T-helper 17 cell (primary cell): ENCODE data around the gene ENTPD2. TPM values are rescaled to one million over a fixed set of nuclear protein-coding genes. Genes with fewer than 3 reads are reported as not detected.

Experiments used
- ATAC-seq: fragments of 150-1000 bp; cut with Tn5 transposase; 2 replicates; pipeline ENCODE4 v1.10.0; 2021; ENCODE audit warnings: mild to moderate bottlenecking, moderate library complexity
- DNase-seq, 3 donors: peaks; one replicate each; pipeline versions ENCODE4 v3.0.0 to v3.0.0-alpha.2; 2020 to 2021
- H3K9me3 ChIP-seq: one replicate; pipeline ENCODE4 v1.7.0; 2013; ENCODE audit warnings: low read length, mild to moderate bottlenecking; ENCODE audit not compliant: control insufficient read depth, poor library complexity, severe bottlenecking
- H3K27ac Mint-ChIP-seq: one replicate; pipeline ENCODE4 v1.8.0; 2022; ENCODE audit warnings: mild to moderate bottlenecking, moderate library complexity, mixed read lengths
- H3K27me3 Mint-ChIP-seq: one replicate; pipeline ENCODE4 v1.8.0; 2022; ENCODE audit warnings: mixed read lengths
- H3K36me3 Mint-ChIP-seq: one replicate; pipeline ENCODE4 v1.8.0; 2022; ENCODE audit warnings: low read depth, mixed read lengths
- H3K4me1 Mint-ChIP-seq: one replicate; pipeline ENCODE4 v1.8.0; 2022; ENCODE audit warnings: mild to moderate bottlenecking, mixed read lengths
- H3K4me3 Mint-ChIP-seq: one replicate; pipeline ENCODE4 v1.8.0; 2022; ENCODE audit warnings: mild to moderate bottlenecking, moderate library complexity, mixed read lengths
- total RNA-seq, 4 donors: library from RNA in 2 of 4; stranded (reverse) in 2 of 4; gene quantifications; one replicate each; pipeline ENCODE4 v1.2.3 and lab custom pipeline; 2022 to 2026

Gene ENTPD2
- total RNA-seq (under 1 TPM in 1 of 2 donors, not detected in 1; 0.20 TPM), total RNA-seq (lab: John Stamatoyannopoulos, UW) (0 reads per million in 2 donors)

- H3K4me3 Mint-ChIP-seq = peak within 1 kb of the TSS; percentile 43
- DNase-seq = peak in 2 of 3 donors; percentile 36 to 43
- peak; percentile 68 for ATAC-seq
- peaks cover 8% of the 10 kb centered on the region for H3K27me3 Mint-ChIP-seq
- no peak within 1 kb of the TSS for H3K27ac Mint-ChIP-seq
- no peaks in the 10 kb centered on the region for H3K9me3 ChIP-seq
- H3K4me1 Mint-ChIP-seq = peaks cover 5% of the 10 kb centered on the region
- H3K36me3 Mint-ChIP-seq = no peaks in the 10 kb centered on the region
Measured at GRCh38 chr9:137053944-137054931, at the start of gene ENTPD2. ENTPD2 (minus strand) TSS chr9:137054061; CDS start chr9:137053997, 64 bp downstream.

GRCh38 chr9:137103206-137103999 lies 49.5 kb upstream of the ENTPD2 start:
- no peaks in the 10 kb centered on the region for H3K9me3 ChIP-seq
- DNase-seq = no peak
- no peak for ATAC-seq
- H3K27me3 Mint-ChIP-seq = no peaks in the 10 kb centered on the region
- no peaks in the 10 kb centered on the region for H3K36me3 Mint-ChIP-seq
- peaks cover 3% of the 10 kb centered on the region for H3K4me1 Mint-ChIP-seq
- no peak overlapping the region for H3K27ac Mint-ChIP-seq
- no peak overlapping the region for H3K4me3 Mint-ChIP-seq

DNA sequence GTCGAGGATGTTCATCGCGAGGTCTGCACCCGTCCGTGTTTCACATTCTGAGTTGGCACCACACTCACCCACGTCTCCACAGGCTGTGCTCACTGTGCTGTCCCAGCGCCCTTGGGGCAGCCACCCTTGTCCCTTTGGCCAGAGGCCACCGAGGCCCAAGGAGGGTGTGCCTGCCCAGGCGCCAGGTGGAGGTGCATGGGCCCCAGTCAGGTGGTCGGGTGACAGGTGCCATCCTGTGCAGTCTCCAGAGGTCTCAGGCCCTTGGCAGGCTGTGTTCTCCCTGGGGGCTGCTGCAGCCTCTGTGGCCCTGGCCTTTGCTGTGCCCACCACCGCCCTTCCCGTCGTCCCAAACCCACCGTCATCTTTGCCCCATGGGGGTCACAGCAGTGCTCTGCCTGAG lies 45.4 kb upstream of the ENTPD2 start:
- no peak overlapping the region for H3K4me3 Mint-ChIP-seq
- no peaks in the 10 kb centered on the region for H3K27me3 Mint-ChIP-seq
- H3K4me1 Mint-ChIP-seq = peaks cover 17% of the 10 kb centered on the region
- no peaks in the 10 kb centered on the region for H3K9me3 ChIP-seq
- DNase-seq (no peak), ATAC-seq (no peak)
- no peak overlapping the region for H3K27ac Mint-ChIP-seq
- no peaks in the 10 kb centered on the region for H3K36me3 Mint-ChIP-seq

GRCh38 chr9:137097761-137098462 lies 44.1 kb upstream of the ENTPD2 start:
- ATAC-seq = no peak
- H3K27ac Mint-ChIP-seq = peak overlapping the region; percentile 95

GRCh38 chr9:137096785-137097546 lies 43.1 kb upstream of the ENTPD2 start:
- Mint-ChIP-seq H3K27ac (peak overlapping the region; percentile 95), H3K4me1 (peaks cover 21% of the 10 kb centered on the region), H3K36me3 (no peaks in the 10 kb centered on the region), H3K27me3 (no peaks in the 10 kb centered on the region), H3K4me3 (peak overlapping the region; percentile 92)
- H3K9me3 ChIP-seq = no peaks in the 10 kb centered on the region
- no peak for ATAC-seq
- no peak for DNase-seq

More at GRCh38 chr9:137097761-137098462, 44.1 kb upstream of the ENTPD2 start:
- Mint-ChIP-seq H3K4me3 (no peak overlapping the region), H3K4me1 (peaks cover 19% of the 10 kb centered on the region), H3K36me3 (no peaks in the 10 kb centered on the region), H3K27me3 (no peaks in the 10 kb centered on the region)
- DNase-seq = no peak
- H3K9me3 ChIP-seq = no peaks in the 10 kb centered on the region

- H3K9me3 ChIP-seq = no peaks in the 10 kb centered on the region
- ATAC-seq (peak; percentile 99), DNase-seq (peak; percentile 73 to 79 (median 78))
- Mint-ChIP-seq H3K27me3 (no peaks in the 10 kb centered on the region), H3K36me3 (no peaks in the 10 kb centered on the region), H3K4me3 (peak overlapping the region; percentile 92), H3K4me1 (peaks cover 24% of the 10 kb centered on the region), H3K27ac (peak overlapping the region; percentile 95)
Measured at GRCh38 chr9:137095664-137096517, 42.0 kb upstream of the ENTPD2 start.

DNA sequence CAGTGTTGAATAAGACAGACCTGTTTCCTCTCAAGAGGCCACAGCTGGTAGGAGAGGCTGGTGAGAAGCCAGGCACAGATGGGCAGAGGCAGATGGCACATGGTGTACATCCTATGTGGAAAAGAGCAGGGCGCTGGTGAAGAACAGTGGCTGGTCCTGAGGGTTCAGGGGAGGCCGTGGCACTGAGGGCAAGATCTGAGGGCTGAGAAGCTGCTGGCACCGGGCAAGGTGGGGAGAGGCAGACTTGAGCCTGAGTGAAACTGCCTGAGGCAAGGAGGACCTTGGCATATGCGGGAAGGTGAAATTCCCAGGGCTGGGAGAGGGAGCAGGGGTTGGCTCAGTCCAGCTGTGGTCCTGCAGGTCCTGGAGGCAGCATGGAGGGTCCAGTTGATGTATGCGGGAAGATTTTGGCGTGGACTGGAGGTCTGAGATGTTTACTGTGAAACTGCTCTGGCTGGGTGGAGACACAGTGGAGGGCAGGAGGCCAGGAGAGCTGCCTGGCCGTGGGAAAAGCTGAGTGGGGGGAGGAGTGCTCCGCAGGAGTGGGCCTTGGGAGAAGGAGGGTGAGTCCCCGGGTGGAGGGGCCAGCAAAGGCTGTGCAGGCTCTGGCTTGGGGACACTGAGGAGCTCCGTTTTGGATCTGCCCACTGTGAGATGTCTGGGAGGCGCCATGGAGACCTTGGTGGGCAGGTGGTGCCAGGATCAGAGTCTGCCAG lies 35.5 kb upstream of the ENTPD2 start:
- no peaks in the 10 kb centered on the region for H3K36me3 Mint-ChIP-seq
- no peaks in the 10 kb centered on the region for H3K27me3 Mint-ChIP-seq
- peaks cover 25% of the 10 kb centered on the region for H3K4me1 Mint-ChIP-seq
- peak overlapping the region; percentile 8 for H3K27ac Mint-ChIP-seq
- no peaks in the 10 kb centered on the region for H3K9me3 ChIP-seq
- no peak overlapping the region for H3K4me3 Mint-ChIP-seq
- DNase-seq = no peak
- ATAC-seq = no peak

GRCh38 chr9:137088121-137088520 lies 34.3 kb upstream of the ENTPD2 start:
- ATAC-seq (no peak), DNase-seq (no peak)
- Mint-ChIP-seq H3K4me1 (peaks cover 25% of the 10 kb centered on the region), H3K4me3 (peak overlapping the region; percentile 87), H3K27ac (peak overlapping the region; percentile 94), H3K27me3 (no peaks in the 10 kb centered on the region), H3K36me3 (no peaks in the 10 kb centered on the region)
- H3K9me3 ChIP-seq = no peaks in the 10 kb centered on the region

DNA sequence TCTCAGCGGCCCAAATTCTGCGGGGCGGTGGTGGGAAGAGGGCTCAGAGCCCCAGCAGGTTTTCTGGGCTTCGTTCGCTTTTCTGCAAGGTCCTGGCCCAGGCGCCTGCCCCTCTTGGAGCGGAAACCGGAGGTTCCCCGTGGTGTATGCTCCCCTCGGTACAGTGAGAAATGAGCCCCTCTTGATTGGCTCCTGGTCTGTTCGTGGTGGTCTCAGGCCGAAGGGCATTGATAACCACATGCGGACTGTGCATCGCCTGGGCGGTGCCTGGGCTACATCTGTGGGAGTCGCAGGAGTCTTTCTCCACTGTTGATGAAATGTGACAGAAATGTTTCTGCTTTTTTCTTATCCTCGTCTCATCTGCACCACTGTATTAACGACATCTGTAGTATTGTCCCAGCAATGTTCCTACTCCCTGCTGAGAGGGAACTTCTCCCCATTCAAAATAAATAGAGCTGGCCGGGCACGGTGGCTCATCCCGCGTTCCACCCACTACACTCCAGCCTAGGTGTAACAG lies 33.6 kb upstream of the ENTPD2 start:
- no peak for ATAC-seq
- Mint-ChIP-seq H3K27ac (peak overlapping the region; percentile 94), H3K4me1 (peaks cover 24% of the 10 kb centered on the region), H3K36me3 (no peaks in the 10 kb centered on the region), H3K27me3 (no peaks in the 10 kb centered on the region), H3K4me3 (peak overlapping the region; percentile 87)
- H3K9me3 ChIP-seq = no peaks in the 10 kb centered on the region
- no peak for DNase-seq

DNA sequence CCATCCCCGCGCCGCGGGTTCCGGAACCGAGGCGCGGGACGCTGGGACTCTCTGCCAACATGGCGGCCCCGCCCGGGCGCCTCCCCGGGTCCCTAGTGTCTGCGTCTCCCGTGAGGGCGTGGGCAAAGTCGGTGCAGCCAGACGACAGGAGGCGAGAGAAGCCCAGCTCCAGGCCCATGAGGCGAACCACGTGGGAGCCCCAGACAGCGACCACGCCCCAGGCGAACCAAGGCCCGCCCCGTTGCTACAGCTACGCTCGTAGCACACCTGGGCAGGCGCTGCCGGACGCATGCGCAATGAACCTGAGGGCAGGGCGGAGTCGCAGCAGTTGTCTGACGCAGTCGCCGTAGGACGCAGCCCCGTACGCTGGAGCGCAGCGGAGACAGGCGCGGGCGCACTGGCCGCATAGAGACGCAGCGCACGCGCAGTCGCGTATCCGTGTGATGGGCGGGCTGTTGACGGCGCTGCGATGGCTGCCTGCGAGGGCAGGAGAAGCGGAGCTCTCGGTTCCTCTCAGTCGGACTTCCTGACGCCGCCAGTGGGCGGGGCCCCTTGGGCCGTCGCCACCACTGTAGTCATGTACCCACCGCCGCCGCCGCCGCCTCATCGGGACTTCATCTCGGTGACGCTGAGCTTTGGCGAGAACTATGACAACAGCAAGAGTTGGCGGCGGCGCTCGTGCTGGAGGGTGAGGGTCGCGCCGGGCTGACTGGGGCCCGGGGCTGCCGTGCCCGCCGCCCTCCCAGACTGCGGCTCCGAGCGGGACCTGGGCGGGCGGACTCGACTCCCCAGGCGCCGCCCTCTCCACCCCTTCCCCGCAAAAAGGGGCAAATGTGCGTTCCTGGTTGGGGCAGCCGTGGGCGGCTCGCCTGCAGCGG lies 32.9 kb upstream of the ENTPD2 start, which contains the start of gene MAN1B1:
Gene MAN1B1 (plus strand): TSS at position 455 of the 878 bp plus-strand sequence. CDS start 15 bp downstream, at position 470.
- peak within 1 kb of the TSS; percentile 95 for H3K4me3 Mint-ChIP-seq
- DNase-seq (peak; percentile 98 to 100 (median 100)), ATAC-seq (peak; percentile 83)
- H3K27ac Mint-ChIP-seq = peak within 1 kb of the TSS; percentile 98
- no peaks in the 10 kb centered on the region for H3K36me3 Mint-ChIP-seq
- H3K4me1 Mint-ChIP-seq = peaks cover 23% of the 10 kb centered on the region
- H3K27me3 Mint-ChIP-seq = no peaks in the 10 kb centered on the region
- no peaks in the 10 kb centered on the region for H3K9me3 ChIP-seq
